ENCODE results near the gene TRMT1.

GRCh38 chr19:13069415-13070359 lies 46.9 kb downstream of the TRMT1 start:
- TF ChIP-seq POLR2AphosphoS5 (IDR thresholded peaks at IDR 0.05; ENCODE audit: low read depth) (no peak), CTCF (IDR thresholded peaks at IDR 0.05; ENCODE audit: insufficient read depth, low read length) (no peak)

Measured in HL-60 (cell line).